Uterus (tissue), 4 donors: ENCODE results near the gene RIPOR2. TPM values are rescaled to one million over a fixed set of nuclear protein-coding genes. Genes with fewer than 3 reads are reported as not detected.

Experiments used
- DNase-seq, 2 donors: peaks; one replicate each; pipeline ENCODE4 v3.0.0-alpha.2; 2019 to 2020
- H3K27ac ChIP-seq, 2 donors: fragments of 200-600 bp; sonication (generic); 1 replicate in 1 of 2; 2 replicates in 1 of 2; pipeline ENCODE4 v1.5.1; 2016 to 2018
- H3K27me3 ChIP-seq, 2 donors: fragments of 200-600 bp; sonication (generic); one replicate each; pipeline ENCODE4 v1.5.1; 2018 to 2019; ENCODE audit warnings: control low read depth in 1 of 2
- H3K36me3 ChIP-seq, 2 donors: fragments of 200-600 bp; sonication (generic); one replicate each; pipeline ENCODE4 v1.5.1; 2019; ENCODE audit warnings: control low read depth in 1 of 2
- H3K4me1 ChIP-seq, 2 donors: fragments of 200-600 bp; sonication (generic); one replicate each; pipeline ENCODE4 v1.5.1; 2018 to 2019; ENCODE audit warnings: control low read depth in 1 of 2
- H3K4me3 ChIP-seq, 2 donors: fragments of 200-600 bp; sonication (generic); 1 replicate in 1 of 2; 2 replicates in 1 of 2; pipeline ENCODE4 v1.5.1; 2018 to 2019; ENCODE audit warnings: mild to moderate bottlenecking in 1 of 2
- H3K9me3 ChIP-seq, 2 donors: fragments of 200-600 bp; sonication (generic); one replicate each; pipeline ENCODE4 v1.5.1; 2019; ENCODE audit warnings: control low read depth in 1 of 2
- CTCF ChIP-seq, 4 experiments: fragments of 200-600 bp in 2 of 4; fragments of 450-650 bp in 2 of 4; sonication (generic) in 2 of 4; IDR thresholded peaks; one replicate each; pipeline ENCODE4 v1.5.1; 2016 to 2019; ENCODE audit warnings: antibody characterized with exemption in 4 of 4, mild to moderate bottlenecking in 2 of 4, moderate library complexity in 1 of 4
- POLR2A ChIP-seq, 2 donors: fragments of 450-650 bp; IDR thresholded peaks; one replicate each; pipeline ENCODE4 v1.6.1; 2016; ENCODE audit warnings: antibody characterized with exemption in 2 of 2, mild to moderate bottlenecking in 1 of 2, moderate library complexity in 1 of 2
- intact Hi-C: fragments of 100-400 bp; cut with DNase I; formaldehyde crosslinking; loops from one replicate; pipeline ENCODE4 v1.15.1; 2023; ENCODE audit warnings: low total_unique reads
- total RNA-seq, 4 donors: library from RNA; depleted of rRNA in 3 of 4; stranded (reverse); fragments of >200 nt in 3 of 4; gene quantifications; one replicate each; pipeline versions ENCODE4 v1.1.0 to v1.2.4, GENCODE V29; 2014 to 2023
- donor health status: DM: yes; HTN: yes; CAD: no.

RIPOR2 gene
- total RNA-seq, 4 donors from 2014 or later, result 29.0 to 106 (median 80.4) TPM

DNA sequence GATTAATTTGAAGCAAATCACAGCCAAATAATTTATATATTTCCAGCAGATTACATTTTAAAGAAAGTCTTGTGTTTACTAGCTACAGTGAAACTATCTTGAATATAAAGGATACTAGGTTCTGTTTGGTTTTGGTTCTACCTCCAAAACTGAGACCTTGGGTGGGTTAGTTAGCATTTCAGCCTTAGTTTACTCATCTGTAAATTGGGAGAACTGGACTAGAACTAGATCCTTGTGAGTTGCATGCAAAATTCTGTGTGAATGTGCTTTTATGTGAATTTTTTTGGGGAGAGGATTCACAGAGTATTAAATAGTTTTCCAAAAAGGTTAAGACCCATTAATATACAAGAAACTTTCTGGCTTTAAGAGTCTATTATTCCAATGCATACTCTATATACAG is 156.9 kb downstream of the RIPOR2 start:
- intact Hi-C loops, result no loop called here
- Histone ChIP-seq H3K4me3 (no peak overlapping the region), H3K9me3 (no peaks in the 10 kb centered on the region), H3K27ac (no peak overlapping the region), H3K36me3 (no peaks in the 10 kb centered on the region), H3K27me3 (no peaks in the 10 kb centered on the region), H3K4me1 (no peaks in the 10 kb centered on the region)
- no peak for DNase-seq
- TF ChIP-seq POLR2A (IDR thresholded peaks at IDR 0.05) (no peak), CTCF (IDR thresholded peaks at IDR 0.05) (no peak)

DNA sequence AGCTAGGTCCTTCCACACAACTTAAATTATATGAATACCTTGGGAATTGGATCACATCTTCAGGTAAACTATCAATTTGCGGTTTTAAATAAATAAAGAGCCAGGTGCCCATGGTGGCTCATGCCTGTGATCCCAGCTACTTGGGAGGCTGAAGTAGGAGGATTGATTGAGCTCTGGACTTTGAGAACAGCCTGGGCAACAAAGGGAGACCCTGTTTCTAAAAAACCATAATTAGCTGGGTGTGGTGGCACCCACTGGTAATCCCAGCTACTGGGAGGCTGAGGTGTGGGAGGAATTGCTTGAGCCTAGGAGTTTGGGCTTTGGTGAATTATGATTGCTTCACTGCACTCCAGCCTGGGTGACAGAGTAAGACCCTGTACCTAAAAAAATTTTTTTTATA is 157.6 kb downstream of the RIPOR2 start:
- no peaks in the 10 kb centered on the region for H3K9me3 ChIP-seq
- H3K4me1 ChIP-seq, result no peaks in the 10 kb centered on the region
- H3K27ac ChIP-seq, result no peak overlapping the region
- TF ChIP-seq CTCF (IDR thresholded peaks at IDR 0.05), result no peak
- TF ChIP-seq POLR2A (IDR thresholded peaks at IDR 0.05), result no peak
- intact Hi-C loops, result no loop called here
- no peaks in the 10 kb centered on the region for H3K27me3 ChIP-seq
- no peak overlapping the region for H3K4me3 ChIP-seq
- H3K36me3 ChIP-seq, result no peaks in the 10 kb centered on the region
- no peak for DNase-seq

GRCh38 chr6:24777227-24777626 is 158.5 kb downstream of the RIPOR2 start:
- Histone ChIP-seq H3K27me3 (no peaks in the 10 kb centered on the region), H3K4me3 (no peak overlapping the region), H3K36me3 (no peaks in the 10 kb centered on the region), H3K4me1 (no peaks in the 10 kb centered on the region), H3K9me3 (no peaks in the 10 kb centered on the region), H3K27ac (no peak overlapping the region)
- no peak for DNase-seq
- intact Hi-C loops, result no loop called here
- TF ChIP-seq CTCF (IDR thresholded peaks at IDR 0.05) (no peak), POLR2A (IDR thresholded peaks at IDR 0.05) (no peak)

DNA sequence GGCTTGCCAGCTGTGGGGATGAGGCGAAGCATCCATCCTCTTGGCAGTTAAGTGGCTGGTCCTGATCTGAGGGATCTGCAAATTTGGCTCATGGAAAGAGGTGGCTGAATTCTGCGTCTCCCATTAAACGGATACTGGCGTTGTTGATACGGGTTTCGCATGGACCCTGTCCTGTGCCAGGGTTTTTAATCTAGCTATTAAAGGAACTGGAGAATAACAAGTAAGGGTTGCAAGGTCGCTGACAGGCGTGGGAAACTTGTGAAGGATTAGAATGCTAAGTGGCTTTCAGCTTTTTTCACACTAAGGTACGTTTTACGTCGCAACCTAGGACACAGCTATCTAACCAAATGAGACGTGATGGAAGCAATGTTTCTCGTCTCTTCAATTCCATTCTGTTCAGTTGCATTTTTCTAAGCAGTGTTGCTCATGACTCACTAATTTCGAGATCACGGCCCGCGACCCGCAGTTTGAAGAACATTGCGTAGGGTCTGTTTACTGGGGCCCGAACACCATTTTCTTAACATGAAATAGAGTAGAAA is 160.2 kb downstream of the RIPOR2 start:
- no peaks in the 10 kb centered on the region for H3K9me3 ChIP-seq
- DNase-seq, result no peak
- intact Hi-C loops, result no loop called here
- H3K4me3 ChIP-seq, result peak overlapping the region; percentile 96 to 100
- H3K36me3 ChIP-seq, result no peaks in the 10 kb centered on the region
- no peaks in the 10 kb centered on the region for H3K27me3 ChIP-seq
- TF ChIP-seq POLR2A (IDR thresholded peaks at IDR 0.05) (no peak), CTCF (IDR thresholded peaks at IDR 0.05) (no peak)
- H3K4me1 ChIP-seq, result no peaks in the 10 kb centered on the region
- H3K27ac ChIP-seq, result peak overlapping the region; percentile 96 to 99

GRCh38 chr6:24774696-24775519 is 160.9 kb downstream of the RIPOR2 start, which contains the start of gene GMNN:
Gene GMNN, plus strand, starts transcription at chr6:24774937. Its CDS starts 2,310 bp downstream, at chr6:24777247.
- TF ChIP-seq POLR2A (IDR thresholded peaks at IDR 0.05) (peak; percentile 57 to 77), CTCF (IDR thresholded peaks at IDR 0.05) (peak in 2 of 4 experiments; percentile 4 to 5)
- DNase-seq, result peak; percentile 97
- H3K36me3 ChIP-seq, result no peaks in the 10 kb centered on the region
- peak within 1 kb of the TSS; percentile 96 to 100 for H3K4me3 ChIP-seq
- peak within 1 kb of the TSS; percentile 96 to 99 for H3K27ac ChIP-seq
- H3K27me3 ChIP-seq, result no peaks in the 10 kb centered on the region
- H3K4me1 ChIP-seq, result no peaks in the 10 kb centered on the region
- no peaks in the 10 kb centered on the region for H3K9me3 ChIP-seq
- intact Hi-C loops, result no loop called here
